HEK293 (cell line): ENCODE data around the gene MYH15.

Experiments
- CTCF ChIA-PET: fragments of 350-600 bp; formaldehyde crosslinking; extraction: SDS; loops from one replicate; lab custom pipeline; 2021; ENCODE audit warnings: antibody characterized with exemption; lab: Yijun Ruan, JAX
- POLR2A ChIA-PET: fragments of 300-600 bp; formaldehyde crosslinking; extraction: SDS; loops from one replicate; lab custom pipeline; 2020; ENCODE audit warnings: antibody characterized with exemption, inconsistent platforms; lab: Yijun Ruan, JAX
- H3K27ac ChIP-seq: fragments of 200-500 bp; sonication (Bioruptor generic); 2 replicates; pipeline ENCODE4 v1.5.1; 2014; ENCODE audit warnings: low read depth, low read length, control low read depth, inconsistent platforms; ENCODE audit errors: extremely low read depth
- H3K36me3 ChIP-seq, 2 experiments: fragments of 200-500 bp in 1 of 2; sonication (Bioruptor generic) in 1 of 2; 1 replicate in 1 of 2; 2 replicates in 1 of 2; pipeline ENCODE4 v1.5.1; 2014 to 2017; ENCODE audit warnings: inconsistent platforms in 2 of 2, low read length in 2 of 2; ENCODE audit not compliant: control insufficient read depth in 2 of 2, insufficient read depth in 1 of 2
- H3K4me1 ChIP-seq: fragments of 200-500 bp; sonication (Bioruptor generic); 2 replicates; pipeline ENCODE4 v1.5.1; 2014; ENCODE audit warnings: mild to moderate bottlenecking, low read length, inconsistent platforms; ENCODE audit not compliant: control insufficient read depth, insufficient read depth
- H3K4me3 ChIP-seq: 2 replicates; pipeline ENCODE4 v1.5.1; 2011; ENCODE audit warnings: low read depth, mild to moderate bottlenecking, control low read depth, low read length, moderate library complexity
- H3K9me3 ChIP-seq: fragments of 200-500 bp; sonication (Bioruptor generic); 2 replicates; pipeline ENCODE4 v1.5.1; 2014; ENCODE audit warnings: low read depth, low read length, inconsistent platforms; ENCODE audit not compliant: control insufficient read depth, insufficient read depth
- HOXC10 ChIP-seq: sonication (generic); formaldehyde crosslinking; IDR thresholded peaks from 2 replicates; pipeline ENCODE4 v1.8.1; 2023; ENCODE audit warnings: mild to moderate bottlenecking, missing genetic modification reagents
- KLF1 ChIP-seq: fragments of 450-650 bp; formaldehyde crosslinking; IDR thresholded peaks from 2 replicates; pipeline ENCODE4 v1.5.1; 2016; ENCODE audit warnings: missing biosample characterization, missing genetic modification characterization
- MYNN ChIP-seq: fragments of 450-650 bp; formaldehyde crosslinking; IDR thresholded peaks from 2 replicates; pipeline ENCODE4 v1.5.1; 2016; ENCODE audit warnings: missing biosample characterization, missing genetic modification characterization, borderline replicate concordance
- PRDM1 ChIP-seq: fragments of 450-650 bp; formaldehyde crosslinking; IDR thresholded peaks from 2 replicates; pipeline ENCODE4; 2016; ENCODE audit warnings: missing biosample characterization, missing genetic modification characterization
- ZBTB8A ChIP-seq: fragments of 450-650 bp; formaldehyde crosslinking; IDR thresholded peaks from 2 replicates; pipeline ENCODE4 v1.5.1; 2016; ENCODE audit warnings: missing biosample characterization, missing genetic modification characterization
- ZNF121 ChIP-seq: fragments of 450-650 bp; formaldehyde crosslinking; IDR thresholded peaks from 2 replicates; pipeline ENCODE4 v1.5.1; 2016; ENCODE audit warnings: missing biosample characterization, missing genetic modification characterization
- ZNF132 ChIP-seq: fragments of 450-650 bp; formaldehyde crosslinking; IDR thresholded peaks from 2 replicates; pipeline ENCODE4 v1.5.1; 2017; ENCODE audit warnings: missing biosample characterization, missing genetic modification characterization, borderline replicate concordance
- ZNF155 ChIP-seq: fragments of 450-650 bp; formaldehyde crosslinking; IDR thresholded peaks from 2 replicates; pipeline ENCODE4 v1.5.1; 2016; ENCODE audit warnings: missing biosample characterization, missing genetic modification characterization
- ZNF174 ChIP-seq: fragments of 450-650 bp; formaldehyde crosslinking; IDR thresholded peaks from 2 replicates; pipeline ENCODE4 v1.5.0; 2017; ENCODE audit warnings: missing biosample characterization, mild to moderate bottlenecking, missing genetic modification characterization
- ZNF19 ChIP-seq: fragments of 450-650 bp; formaldehyde crosslinking; IDR thresholded peaks from 2 replicates; pipeline ENCODE4; 2016; ENCODE audit warnings: missing biosample characterization, missing genetic modification characterization, low read depth
- ZNF223 ChIP-seq: fragments of 450-650 bp; formaldehyde crosslinking; IDR thresholded peaks from 2 replicates; pipeline ENCODE4 v1.5.1; 2016; ENCODE audit warnings: missing biosample characterization, missing genetic modification characterization
- ZNF302 ChIP-seq: fragments of 450-650 bp; formaldehyde crosslinking; IDR thresholded peaks from 2 replicates; pipeline ENCODE4 v1.5.1; 2016; ENCODE audit warnings: missing biosample characterization, missing genetic modification characterization, low read depth
- ZNF37A ChIP-seq: fragments of 450-650 bp; IDR thresholded peaks from 2 replicates; pipeline ENCODE4 v1.5.1; 2018; ENCODE audit warnings: missing biosample characterization, missing genetic modification characterization
- ZNF555 ChIP-seq: fragments of 450-650 bp; formaldehyde crosslinking; conservative IDR thresholded peaks from 2 replicates; pipeline ENCODE4 v1.5.1; 2017; ENCODE audit warnings: missing biosample characterization, mild to moderate bottlenecking, missing genetic modification characterization, inconsistent platforms
- ZNF558 ChIP-seq: fragments of 450-650 bp; formaldehyde crosslinking; IDR thresholded peaks from 2 replicates; pipeline ENCODE4 v1.5.1; 2016; ENCODE audit warnings: missing biosample characterization, missing genetic modification characterization
- ZNF624 ChIP-seq: fragments of 450-650 bp; formaldehyde crosslinking; IDR thresholded peaks from 2 replicates; pipeline ENCODE4 v1.5.1; 2017; ENCODE audit warnings: missing biosample characterization, missing genetic modification characterization
- ZNF830 ChIP-seq: fragments of 450-650 bp; IDR thresholded peaks from 2 replicates; pipeline ENCODE4 v1.5.0; 2018; ENCODE audit warnings: missing biosample characterization, missing genetic modification characterization, low read depth, mild to moderate bottlenecking, moderate library complexity
- ZNF837 ChIP-seq: fragments of 450-650 bp; formaldehyde crosslinking; IDR thresholded peaks from 2 replicates; pipeline ENCODE4 v1.5.1; 2016; ENCODE audit warnings: missing biosample characterization, missing genetic modification characterization
- TF ChIP-seq, protein P1 (sequence below): fragments of 450-650 bp; formaldehyde crosslinking; IDR thresholded peaks from 2 replicates; pipeline ENCODE4 v1.5.1; 2017; ENCODE audit warnings: missing biosample characterization, missing genetic modification characterization
- TF ChIP-seq, protein P2 (sequence below): fragments of 450-650 bp; formaldehyde crosslinking; IDR thresholded peaks from 2 replicates; pipeline ENCODE4 v1.5.1; 2016; ENCODE audit warnings: missing biosample characterization, missing genetic modification characterization
- TF ChIP-seq, protein P3 (sequence below): fragments of 450-650 bp; formaldehyde crosslinking; IDR thresholded peaks from 2 replicates; pipeline ENCODE4 v1.5.1; 2016; ENCODE audit warnings: missing biosample characterization, missing genetic modification characterization

Gene MYH15

DNA sequence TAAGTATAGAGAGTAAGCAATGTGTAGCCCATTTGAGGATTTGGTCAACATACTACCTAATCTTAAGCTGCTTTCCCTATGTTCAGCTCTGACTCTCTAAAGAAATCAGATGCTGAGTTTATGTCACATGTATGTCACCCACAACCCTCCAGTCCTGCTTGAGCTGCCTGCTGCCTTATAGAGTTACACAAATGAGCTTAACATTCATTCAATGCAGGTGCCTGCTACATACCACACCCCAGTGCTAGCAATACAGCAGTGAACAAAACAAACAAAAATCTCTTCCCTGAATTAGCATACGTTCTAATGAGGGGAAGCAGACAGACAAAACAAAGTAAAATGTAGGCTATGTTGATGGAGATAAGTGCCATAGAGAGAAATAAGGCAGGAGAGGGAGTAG, 121.0 kb downstream of the MYH15 start (continued):
- TF ChIP-seq, protein P1, sequence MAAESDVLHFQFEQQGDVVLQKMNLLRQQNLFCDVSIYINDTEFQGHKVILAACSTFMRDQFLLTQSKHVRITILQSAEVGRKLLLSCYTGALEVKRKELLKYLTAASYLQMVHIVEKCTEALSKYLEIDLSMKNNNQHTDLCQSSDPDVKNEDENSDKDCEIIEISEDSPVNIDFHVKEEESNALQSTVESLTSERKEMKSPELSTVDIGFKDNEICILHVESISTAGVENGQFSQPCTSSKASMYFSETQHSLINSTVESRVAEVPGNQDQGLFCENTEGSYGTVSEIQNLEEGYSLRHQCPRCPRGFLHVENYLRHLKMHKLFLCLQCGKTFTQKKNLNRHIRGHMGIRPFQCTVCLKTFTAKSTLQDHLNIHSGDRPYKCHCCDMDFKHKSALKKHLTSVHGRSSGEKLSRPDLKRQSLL (tag by site-specific recombination) = no peak
- no peak for TF ChIP-seq KLF1 (tag by site-specific recombination)
- TF ChIP-seq, all 188 proteins: peak for 0

DNA sequence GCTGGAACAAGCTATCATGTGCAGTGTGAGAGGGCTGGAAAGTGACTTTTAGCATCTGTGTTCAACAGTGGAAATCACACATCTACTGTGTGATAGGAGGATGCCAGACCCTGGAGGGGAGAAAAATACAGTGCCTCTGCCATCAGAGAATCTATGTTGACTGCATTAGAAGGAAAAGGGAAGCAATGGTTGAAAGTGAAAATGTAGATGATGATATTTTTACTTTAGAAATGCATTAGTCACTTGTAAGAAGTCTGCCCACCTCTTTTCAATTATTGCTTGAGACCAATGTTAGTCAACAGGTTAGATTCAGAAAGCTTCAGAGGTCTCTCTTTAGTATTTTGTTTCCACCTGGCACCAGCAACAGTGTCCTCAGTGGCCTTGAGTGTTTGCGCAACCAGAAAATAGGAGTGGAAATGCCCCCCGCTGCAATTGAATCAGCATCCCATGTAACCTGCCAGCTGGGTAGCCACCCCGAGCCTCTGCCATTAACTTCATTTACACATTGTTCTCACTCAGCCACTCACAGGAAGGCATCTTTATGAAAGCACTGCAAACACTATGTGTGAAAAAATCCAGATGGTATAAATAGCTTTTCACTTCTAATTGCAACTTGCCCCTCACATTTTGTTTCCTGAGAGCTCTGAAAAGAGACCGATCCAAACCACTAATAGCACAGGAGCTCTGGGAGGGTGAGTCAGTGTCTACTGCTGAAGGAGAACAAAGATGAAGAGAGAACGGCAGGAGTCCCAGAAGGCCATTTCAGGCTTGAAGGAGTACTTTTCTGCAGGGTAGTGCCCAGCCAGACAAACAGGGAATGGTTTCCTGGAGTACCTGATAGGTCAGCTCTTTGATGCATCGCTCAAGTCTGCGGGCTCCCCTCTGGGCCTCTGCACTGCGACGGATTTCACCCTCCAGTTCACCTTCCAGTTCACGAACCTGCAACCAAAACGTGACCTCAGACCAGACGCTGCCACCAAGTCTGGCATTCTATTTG, 122.0 kb downstream of the MYH15 start:
- no peak overlapping the region for H3K4me3 ChIP-seq
- TF ChIP-seq ZNF558 (tag by site-specific recombination) = no peak
- no peak for TF ChIP-seq ZNF174 (tag by site-specific recombination)
- TF ChIP-seq ZNF155 (tag by site-specific recombination) = no peak
- no peak for TF ChIP-seq HOXC10 (CRISPR knock-in tag)
- no peak for TF ChIP-seq ZNF37A (tag by site-specific recombination)
- no peak for TF ChIP-seq ZNF302 (tag by site-specific recombination)
- TF ChIP-seq, protein P2, sequence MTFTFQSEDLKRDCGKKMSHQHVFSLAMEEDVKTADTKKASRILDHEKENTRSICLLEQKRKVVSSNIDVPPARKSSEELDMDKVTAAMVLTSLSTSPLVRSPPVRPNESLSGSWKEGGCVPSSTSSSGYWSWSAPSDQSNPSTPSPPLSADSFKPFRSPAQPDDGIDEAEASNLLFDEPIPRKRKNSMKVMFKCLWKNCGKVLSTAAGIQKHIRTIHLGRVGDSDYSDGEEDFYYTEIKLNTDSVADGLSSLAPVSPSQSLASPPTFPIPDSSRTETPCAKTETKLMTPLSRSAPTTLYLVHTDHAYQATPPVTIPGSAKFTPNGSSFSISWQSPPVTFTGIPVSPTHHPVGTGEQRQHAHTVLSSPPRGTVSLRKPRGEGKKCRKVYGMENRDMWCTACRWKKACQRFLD (tag by site-specific recombination) = no peak
- TF ChIP-seq, protein P3, sequence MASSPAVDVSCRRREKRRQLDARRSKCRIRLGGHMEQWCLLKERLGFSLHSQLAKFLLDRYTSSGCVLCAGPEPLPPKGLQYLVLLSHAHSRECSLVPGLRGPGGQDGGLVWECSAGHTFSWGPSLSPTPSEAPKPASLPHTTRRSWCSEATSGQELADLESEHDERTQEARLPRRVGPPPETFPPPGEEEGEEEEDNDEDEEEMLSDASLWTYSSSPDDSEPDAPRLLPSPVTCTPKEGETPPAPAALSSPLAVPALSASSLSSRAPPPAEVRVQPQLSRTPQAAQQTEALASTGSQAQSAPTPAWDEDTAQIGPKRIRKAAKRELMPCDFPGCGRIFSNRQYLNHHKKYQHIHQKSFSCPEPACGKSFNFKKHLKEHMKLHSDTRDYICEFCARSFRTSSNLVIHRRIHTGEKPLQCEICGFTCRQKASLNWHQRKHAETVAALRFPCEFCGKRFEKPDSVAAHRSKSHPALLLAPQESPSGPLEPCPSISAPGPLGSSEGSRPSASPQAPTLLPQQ (tag by site-specific recombination) = no peak
- TF ChIP-seq ZNF837 (tag by site-specific recombination) = no peak
- no peak for TF ChIP-seq PRDM1 (tag by site-specific recombination)
- TF ChIP-seq ZNF121 (tag by site-specific recombination) = no peak
- TF ChIP-seq ZBTB8A (tag by site-specific recombination) = no peak
- TF ChIP-seq ZNF624 (tag by site-specific recombination) = no peak
- no peak for TF ChIP-seq ZNF830 (tag by site-specific recombination)
- TF ChIP-seq ZNF223 (tag by site-specific recombination) = no peak
- no peaks in the 10 kb centered on the region for H3K4me1 ChIP-seq
- ChIA-PET CTCF (interaction anchor here (0.6 kb wide), 1 partner anchor 89 kb away, joined by 4 read pairs; no protein-coding TSS in a partner anchor), POLR2A (no interaction called here)
- H3K27ac ChIP-seq = no peak overlapping the region
- no peaks in the 10 kb centered on the region for H3K36me3 ChIP-seq
- H3K9me3 ChIP-seq = no peaks in the 10 kb centered on the region

DNA sequence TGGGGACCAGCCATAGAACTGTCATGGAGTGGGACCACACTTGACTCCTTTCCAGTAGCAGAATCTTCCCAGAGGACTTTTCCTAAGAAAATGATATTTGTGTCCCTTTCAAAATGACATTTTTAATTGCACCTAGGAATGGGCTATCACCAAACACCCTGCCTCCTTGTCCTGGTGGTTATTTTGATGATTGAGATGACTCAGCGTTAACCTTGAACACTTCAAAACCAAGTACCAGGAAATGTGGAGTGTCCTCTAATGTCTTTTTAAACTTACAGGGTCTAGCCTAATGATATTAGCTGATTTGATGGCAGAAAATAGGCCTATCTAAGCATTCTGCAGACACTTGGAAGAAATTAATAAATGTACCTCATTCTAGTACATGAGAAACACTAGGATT, 123.3 kb downstream of the MYH15 start:
- Histone ChIP-seq H3K9me3 (no peaks in the 10 kb centered on the region), H3K4me1 (no peaks in the 10 kb centered on the region), H3K4me3 (no peak overlapping the region), H3K36me3 (no peaks in the 10 kb centered on the region), H3K27ac (no peak overlapping the region)
- CTCF ChIA-PET = no interaction called here
- TF ChIP-seq ZNF555 (no peak), ZNF132 (no peak), ZNF19 (tag by site-specific recombination) (no peak), ZNF302 (tag by site-specific recombination) (no peak), MYNN (tag by site-specific recombination) (no peak)
- POLR2A ChIA-PET = no interaction called here
